MCF 10A (cell line): ENCODE results near the gene ATF7IP. TPM values are rescaled to one million over a fixed set of nuclear protein-coding genes. Genes with fewer than 3 reads are reported as not detected.
"Not testable (repeated sequence)": the region's sequence is repeated elsewhere in the genome, so short reads cannot be mapped to it uniquely, and the experiment has no call there.

Source experiments
- BruUV-seq: library from RNA; stranded (reverse); fragments of 400-500 nt; replicated peaks from 2 replicates; lab custom pipeline; 2021; lab: Mats Ljungman, UMichigan
- CTCF ChIA-PET: fragments of 300-600 bp; sonication (Branson Sonifier 250); formaldehyde crosslinking; extraction: SDS; loops from one replicate; lab custom pipeline; 2021; ENCODE audit warnings: antibody characterized with exemption, inconsistent platforms; lab: Yijun Ruan, JAX
- POLR2A ChIA-PET: fragments of 300-600, 350-650 bp; sonication (Branson Sonifier 250); formaldehyde crosslinking; extraction: SDS; loops from one replicate; lab custom pipeline; 2020; ENCODE audit warnings: antibody characterized with exemption, inconsistent platforms; lab: Yijun Ruan, JAX
- DNase-seq: peaks from one replicate; pipeline ENCODE4 v3.0.0-alpha.2; 2018; ENCODE audit not compliant: unreplicated experiment
- H3K27ac Mint-ChIP-seq: one replicate; pipeline ENCODE4 v1.8.0; 2022; ENCODE audit warnings: mild to moderate bottlenecking, low read depth, mixed read lengths; ENCODE audit not compliant: unreplicated experiment
- H3K27me3 Mint-ChIP-seq: one replicate; pipeline ENCODE4 v1.8.0; 2022; ENCODE audit warnings: mixed read lengths; ENCODE audit not compliant: insufficient read depth, unreplicated experiment
- H3K36me3 Mint-ChIP-seq: one replicate; pipeline ENCODE4 v1.8.0; 2022; ENCODE audit warnings: mild to moderate bottlenecking, moderate library complexity, mixed read lengths; ENCODE audit not compliant: insufficient read depth, unreplicated experiment
- H3K4me1 Mint-ChIP-seq: one replicate; pipeline ENCODE4 v1.8.0; 2022; ENCODE audit warnings: mixed read lengths; ENCODE audit not compliant: insufficient read depth, unreplicated experiment
- H3K4me3 Mint-ChIP-seq: one replicate; pipeline ENCODE4 v1.8.0; 2022; ENCODE audit warnings: mild to moderate bottlenecking, moderate library complexity, mixed read lengths; ENCODE audit not compliant: unreplicated experiment
- H3K9me3 Mint-ChIP-seq: one replicate; pipeline ENCODE4 v1.8.0; 2022; ENCODE audit warnings: mixed read lengths; ENCODE audit not compliant: unreplicated experiment
- CTCF ChIP-seq: fragments of 200-600 bp; IDR thresholded peaks from one replicate; pipeline ENCODE4 v1.8.0; 2022; ENCODE audit warnings: antibody characterized with exemption, mild to moderate bottlenecking; ENCODE audit not compliant: unreplicated experiment
- intact Hi-C: fragments of 100-400 bp; cut with micrococcal nuclease; formaldehyde crosslinking; loops from 2 replicates; pipeline ENCODE4 v1.14.1; 2022
- total RNA-seq: library from RNA; stranded (reverse); gene quantifications from 2 replicates; pipeline ENCODE4 v1.2.3, GENCODE V29; 2022

The ATF7IP gene
- total RNA-seq, 1 experiment from 2014 or later = 29.4 TPM

GRCh38 chr12:14332482-14332881, 33.0 kb upstream of the ATF7IP start:
- Mint-ChIP-seq H3K27me3 (no peaks in the 10 kb centered on the region), H3K9me3 (no peaks in the 10 kb centered on the region), H3K4me3 (no peak overlapping the region), H3K36me3 (no peaks in the 10 kb centered on the region), H3K27ac (no peak overlapping the region), H3K4me1 (no peaks in the 10 kb centered on the region)
- BruUV-seq = no TSS peak
- TF ChIP-seq CTCF = no peak
- POLR2A ChIA-PET = interaction anchor here (0.5 to 0.6 kb wide), 2 partner anchors 33 to 1849 kb away, joined by 3 to 4 read pairs; partner anchors contain the start of gene ATF7IP
- no peak for DNase-seq
- CTCF ChIA-PET = no interaction called here
- intact Hi-C loops = no loop called here

- Mint-ChIP-seq H3K4me1 (no peaks in the 10 kb centered on the region), H3K9me3 (peaks cover 20% of the 10 kb centered on the region), H3K27me3 (no peaks in the 10 kb centered on the region), H3K27ac (no peak overlapping the region), H3K4me3 (no peak overlapping the region), H3K36me3 (no peaks in the 10 kb centered on the region)
- ChIA-PET POLR2A (no interaction called here), CTCF (interaction anchor here (0.6 kb wide), 1 partner anchor 11 kb away, joined by 4 read pairs; no protein-coding TSS in a partner anchor)
- intact Hi-C loops = no loop called here
- DNase-seq = no peak
- TF ChIP-seq CTCF = no peak
- BruUV-seq = no TSS peak
Measured at GRCh38 chr12:14340371-14340770, 25.1 kb upstream of the ATF7IP start.

- H3K9me3 Mint-ChIP-seq = peaks cover 22% of the 10 kb centered on the region
- POLR2A ChIA-PET, H3K27ac Mint-ChIP-seq, BruUV-seq, H3K4me1 Mint-ChIP-seq, H3K36me3 Mint-ChIP-seq, H3K4me3 Mint-ChIP-seq, intact Hi-C loops, DNase-seq, H3K27me3 Mint-ChIP-seq: not testable (repeated sequence)
- CTCF ChIA-PET = interaction anchor here (0.6 kb wide), 1 partner anchor 43 kb away, joined by 3 read pairs; no protein-coding TSS in a partner anchor
Measured at GRCh38 chr12:14351524-14351923, 14.0 kb upstream of the ATF7IP start.

- H3K36me3 Mint-ChIP-seq, H3K4me1 Mint-ChIP-seq, POLR2A ChIA-PET, BruUV-seq, intact Hi-C loops, H3K27ac Mint-ChIP-seq, DNase-seq, H3K4me3 Mint-ChIP-seq, H3K27me3 Mint-ChIP-seq: not testable (repeated sequence)
- CTCF ChIA-PET = interaction anchor here (0.6 kb wide), 1 partner anchor 43 kb away, joined by 3 read pairs; no protein-coding TSS in a partner anchor
- H3K9me3 Mint-ChIP-seq = peaks cover 22% of the 10 kb centered on the region
Measured at GRCh38 chr12:14352066-14352465, 13.4 kb upstream of the ATF7IP start.

GRCh38 chr12:14354665-14355064, 10.8 kb upstream of the ATF7IP start:
- H3K27ac Mint-ChIP-seq, DNase-seq, H3K36me3 Mint-ChIP-seq, intact Hi-C loops, POLR2A ChIA-PET, CTCF ChIA-PET, H3K4me3 Mint-ChIP-seq, H3K4me1 Mint-ChIP-seq, BruUV-seq, H3K27me3 Mint-ChIP-seq: not testable (repeated sequence)
- H3K9me3 Mint-ChIP-seq = peaks cover 22% of the 10 kb centered on the region
